H1 (cell line): ENCODE measurements around the gene ALG3. TPM values are rescaled to one million over a fixed set of nuclear protein-coding genes. Genes with fewer than 3 reads are reported as not detected.

Source experiments
- CTCF ChIA-PET: fragments of 300-600 bp; sonication (Branson Sonifier 250); formaldehyde crosslinking; loops from one replicate; lab custom pipeline; 2021; ENCODE audit not compliant: partially characterized antibody; lab: Charles Lee
- POLR2A ChIA-PET: fragments of 300-600 bp; sonication (Branson Sonifier 250); formaldehyde crosslinking; loops from one replicate; lab custom pipeline; 2021; ENCODE audit warnings: inconsistent platforms; ENCODE audit not compliant: partially characterized antibody; lab: Charles Lee
- DNase-seq, 2 experiments: peaks; one replicate each; pipeline versions ENCODE4 v3.0.0 to v3.0.0-alpha.2; 2010 to 2022; ENCODE audit warnings: low spot score in 2 of 2, low read depth in 1 of 2, mixed read lengths in 1 of 2
- FAIRE-seq: peaks from 2 replicates; lab custom pipeline; 2011; peaks lifted over from hg19 to GRCh38; lab: Jason Lieb, UNC
- H2AFZ ChIP-seq: 2 replicates; pipeline ENCODE4 v1.8.1; 2012; ENCODE audit warnings: low read length, inconsistent platforms
- H2AK5ac ChIP-seq: 2 replicates; pipeline ENCODE4 v1.6.1; 2013; ENCODE audit warnings: low read depth, low read length
- H2BK120ac ChIP-seq: replicated peaks from 2 replicates; pipeline ENCODE3; 2013; ENCODE audit warnings: low read depth, low read length, inconsistent platforms
- H2BK12ac ChIP-seq: 2 replicates; pipeline ENCODE4 v1.6.1; 2013; ENCODE audit warnings: low read depth, low read length
- H2BK15ac ChIP-seq: 2 replicates; pipeline ENCODE4 v1.6.1; 2013; ENCODE audit warnings: low read length
- H2BK20ac ChIP-seq: 2 replicates; pipeline ENCODE4 v1.6.1; 2013; ENCODE audit warnings: low read length
- H2BK5ac ChIP-seq: 2 replicates; pipeline ENCODE4 v1.6.1; 2013; ENCODE audit warnings: low read depth, low read length
- H3K14ac ChIP-seq: 2 replicates; pipeline ENCODE4 v1.6.1; 2013; ENCODE audit warnings: inconsistent platforms; ENCODE audit not compliant: insufficient read length
- H3K18ac ChIP-seq: 2 replicates; pipeline ENCODE4 v1.6.1; 2013; ENCODE audit warnings: low read length; ENCODE audit errors: extremely low read depth
- H3K23ac ChIP-seq: 2 replicates; pipeline ENCODE4 v1.6.1; 2013; ENCODE audit warnings: inconsistent platforms; ENCODE audit not compliant: insufficient read length
- H3K23me2 ChIP-seq: 2 replicates; pipeline ENCODE4 v1.6.1; 2013; ENCODE audit warnings: low read depth, low read length
- H3K27ac ChIP-seq: 2 replicates; pipeline ENCODE4 v1.6.1; 2011; ENCODE audit warnings: low read depth, low read length, inconsistent platforms
- H3K27me3 ChIP-seq, 4 experiments: replicated peaks in 1 of 4; 1 replicate in 1 of 4; 2 replicates in 3 of 4; pipeline versions ENCODE4 v1.6.1 to v1.8.1; 2011 to 2013; ENCODE audit warnings: low read length in 3 of 4, mild to moderate bottlenecking in 3 of 4, inconsistent platforms in 2 of 4, mixed read lengths in 2 of 4, moderate library complexity in 1 of 4; ENCODE audit not compliant: control insufficient read depth in 3 of 4, insufficient read depth in 3 of 4; ENCODE audit errors: extremely low read depth in 1 of 4
- H3K36me3 ChIP-seq, 4 experiments: 2 replicates each; pipeline versions ENCODE4 v1.6.1 to v1.8.1; 2011 to 2013; ENCODE audit warnings: mild to moderate bottlenecking in 4 of 4, low read length in 3 of 4, moderate library complexity in 2 of 4, control low read depth in 1 of 4, inconsistent platforms in 1 of 4; ENCODE audit not compliant: insufficient read depth in 4 of 4, control insufficient read depth in 2 of 4
- H3K4ac ChIP-seq: replicated peaks from 2 replicates; pipeline ENCODE3; 2013; ENCODE audit warnings: low read length, low read depth, mixed read lengths, inconsistent platforms; ENCODE audit not compliant: insufficient read length
- H3K4me1 ChIP-seq, 4 experiments: replicated peaks in 1 of 4; 1 replicate in 1 of 4; 2 replicates in 3 of 4; pipeline versions ENCODE4 v1.6.1 to v1.8.1; 2011 to 2013; ENCODE audit warnings: low read length in 3 of 4, inconsistent platforms in 2 of 4, mixed read lengths in 1 of 4; ENCODE audit not compliant: insufficient read depth in 4 of 4, control insufficient read depth in 3 of 4
- H3K4me2 ChIP-seq, 2 experiments: 2 replicates each; pipeline versions ENCODE4 v1.6.1 to v1.8.1; 2011 to 2013; ENCODE audit warnings: low read depth in 2 of 2, low read length in 2 of 2, control low read depth in 1 of 2, inconsistent platforms in 1 of 2, mild to moderate bottlenecking in 1 of 2; ENCODE audit not compliant: insufficient read depth in 1 of 2
- H3K4me3 ChIP-seq, 4 experiments: fragments of 200-600, 300-600 bp in 1 of 4; sonication (generic), shearing (Covaris generic), sonication (Bioruptor Twin) in 1 of 4; 2 replicates each; pipeline versions ENCODE4 v1.5.1 to v1.8.1; 2011 to 2016; ENCODE audit warnings: low read length in 4 of 4, low read depth in 3 of 4, control low read depth in 2 of 4, inconsistent platforms in 2 of 4, mild to moderate bottlenecking in 2 of 4, mixed read lengths in 1 of 4, moderate library complexity in 1 of 4; ENCODE audit not compliant: insufficient read depth in 2 of 4; ENCODE audit errors: extremely low read depth in 1 of 4
- H3K56ac ChIP-seq: replicated peaks from 2 replicates; pipeline ENCODE3; 2013; ENCODE audit warnings: low read depth, mild to moderate bottlenecking, mixed read lengths, low read length, inconsistent platforms; ENCODE audit not compliant: insufficient read length
- H3K79me1 ChIP-seq: 2 replicates; pipeline ENCODE4 v1.6.1; 2013; ENCODE audit warnings: low read depth, low read length, control low read depth
- H3K79me2 ChIP-seq, 2 experiments: 2 replicates each; pipeline versions ENCODE4 v1.6.1 to v1.8.1; 2012 to 2013; ENCODE audit warnings: low read length in 2 of 2, mild to moderate bottlenecking in 2 of 2, inconsistent platforms in 1 of 2; ENCODE audit not compliant: insufficient read depth in 2 of 2, control insufficient read depth in 1 of 2
- H3K9ac ChIP-seq, 4 experiments: replicated peaks in 1 of 4; 1 replicate in 1 of 4; 2 replicates in 3 of 4; pipeline versions ENCODE4 v1.6.1 to v1.8.1; 2011 to 2013; ENCODE audit warnings: low read depth in 3 of 4, low read length in 3 of 4, control low read depth in 2 of 4, mild to moderate bottlenecking in 2 of 4, moderate library complexity in 2 of 4, inconsistent platforms in 1 of 4; ENCODE audit errors: extremely low read depth in 1 of 4
- H3K9me3 ChIP-seq, 2 experiments: 2 replicates each; pipeline versions ENCODE4 v1.6.1 to v1.8.1; 2012 to 2013; ENCODE audit warnings: mild to moderate bottlenecking in 2 of 2, moderate library complexity in 2 of 2, control low read depth in 1 of 2, inconsistent platforms in 1 of 2, low read depth in 1 of 2, low read length in 1 of 2, mixed read lengths in 1 of 2; ENCODE audit not compliant: insufficient read depth in 2 of 2
- H4K20me1 ChIP-seq, 2 experiments: replicated peaks in 1 of 2; 2 replicates each; pipeline versions ENCODE3 to v1.8.1; 2011 to 2013; ENCODE audit warnings: inconsistent platforms in 2 of 2, low read length in 2 of 2, mild to moderate bottlenecking in 1 of 2; ENCODE audit not compliant: insufficient read depth in 2 of 2, control insufficient read depth in 1 of 2
- H4K5ac ChIP-seq: 2 replicates; pipeline ENCODE4 v1.6.1; 2013; ENCODE audit warnings: low read length, low read depth, mixed read lengths, inconsistent platforms; ENCODE audit not compliant: insufficient read length
- H4K8ac ChIP-seq: 2 replicates; pipeline ENCODE4 v1.8.0; 2013; ENCODE audit warnings: mild to moderate bottlenecking, moderate library complexity, low read length, inconsistent platforms; ENCODE audit not compliant: insufficient read depth; ENCODE audit errors: extremely low read depth
- H4K91ac ChIP-seq: replicated peaks from 2 replicates; pipeline ENCODE3; 2013; ENCODE audit warnings: low read length, mixed read lengths, inconsistent platforms; ENCODE audit not compliant: insufficient read length
- ASH2L ChIP-seq: fragments of 200-600, 300-600 bp; sonication (generic); IDR thresholded peaks from one replicate; pipeline ENCODE4 v1.7.1; 2017; ENCODE audit warnings: low read length
- CHD1 ChIP-seq: IDR thresholded peaks from 2 replicates; pipeline ENCODE4 v1.6.1; 2012; ENCODE audit warnings: low read depth, low read length, improper control_type of control experiment
- EP300 ChIP-seq, 2 experiments: IDR thresholded peaks; 1 replicate in 1 of 2; 2 replicates in 1 of 2; pipeline ENCODE4 v1.6.1; 2011 to 2012; ENCODE audit warnings: low read depth in 2 of 2, low read length in 2 of 2, mild to moderate bottlenecking in 2 of 2, borderline replicate concordance in 1 of 2, inconsistent platforms in 1 of 2, moderate library complexity in 1 of 2
- EZH2 ChIP-seq: fragments of 200-600 bp; sonication (generic); IDR thresholded peaks from 2 replicates; pipeline ENCODE4 v1.7.1; 2012; ENCODE audit warnings: low read depth, mild to moderate bottlenecking, moderate library complexity, low read length, inconsistent platforms; ENCODE audit not compliant: severe bottlenecking
- JUN ChIP-seq: IDR thresholded peaks from 2 replicates; pipeline ENCODE4 v1.6.1; 2011; ENCODE audit warnings: low read depth, mild to moderate bottlenecking, improper control_type of control experiment, low read length
- KDM1A ChIP-seq: fragments of 200-600, 300-600 bp; sonication (generic); IDR thresholded peaks from 2 replicates; pipeline ENCODE4 v1.7.1; 2016; ENCODE audit warnings: mild to moderate bottlenecking, low read length, borderline replicate concordance
- KDM4A ChIP-seq: IDR thresholded peaks from one replicate; pipeline ENCODE4 v1.7.1; 2012; ENCODE audit warnings: low read depth, mild to moderate bottlenecking, moderate library complexity, low read length, inconsistent platforms; ENCODE audit not compliant: severe bottlenecking
- PHF8 ChIP-seq: fragments of 200-600 bp; sonication (generic); conservative IDR thresholded peaks from 2 replicates; pipeline ENCODE4 v1.7.1; 2012; ENCODE audit warnings: low read depth, mild to moderate bottlenecking, inconsistent platforms, low read length, moderate library complexity
- SP4 ChIP-seq: IDR thresholded peaks from 2 replicates; pipeline ENCODE4 v1.6.1; 2012; ENCODE audit warnings: low read length, inconsistent platforms
- TAF1 ChIP-seq: IDR thresholded peaks from 2 replicates; pipeline ENCODE4 v1.6.1; 2011; ENCODE audit warnings: mild to moderate bottlenecking, low read depth, low read length
- ZNF274 ChIP-seq: IDR thresholded peaks from 2 replicates; pipeline ENCODE4 v1.7.0; 2012; ENCODE audit warnings: low read length, borderline replicate concordance; ENCODE audit errors: extremely low read depth
- WGBS, 2 experiments: shearing (Covaris generic) in 1 of 2; methylation state at CpG; one replicate each; pipeline versions ENCODE4 v1.1.6 to v1.1.7; 2013 to 2015; ENCODE audit warnings: low lambda C conversion rate in 2 of 2, mixed read lengths in 2 of 2, inconsistent platforms in 1 of 2, low coverage in 1 of 2, missing lambda C conversion rate in 1 of 2; ENCODE audit not compliant: insufficient replicate concordance in 2 of 2, insufficient coverage in 1 of 2, insufficient read length in 1 of 2; ENCODE audit errors: extremely low coverage in 1 of 2, missing lambda C conversion rate in 1 of 2; 5-methylcytosine and 5-hydroxymethylcytosine counted together
- polyA plus RNA-seq, 7 experiments: library from polyadenylated mRNA; depleted of rRNA in 3 of 7; stranded (reverse) in 5 of 7; unstranded in 2 of 7; fragments of >200 nt in 5 of 7; fragments of 200-250 nt in 2 of 7; gene quantifications; 1 replicate in 5 of 7; 2 replicates in 1 of 7; 4 replicates in 1 of 7; pipeline versions ENCODE4 v1.2.1 to v1.2.3, GENCODE V29; 2011 to 2013; ENCODE audit warnings: missing spikeins in 2 of 7, mixed read lengths in 2 of 7
- total RNA-seq: library from RNA; stranded (reverse); fragmentation: NEBNext Ultra II Directional; extraction: Animal tissue kit (Norgen Biotek cat#: 25700); gene quantifications from 2 replicates; pipeline ENCODE4 v1.2.1, GENCODE V29; 2021
- TF ChIP-seq, protein P1 (sequence below): IDR thresholded peaks from 2 replicates; pipeline ENCODE4 v1.6.1; 2011; ENCODE audit warnings: low read depth, mild to moderate bottlenecking, low read length; ENCODE audit not compliant: insufficient read depth

ALG3 gene
- total and polyA plus RNA-seq, 2 of the 8 experiments (the other 6 are each of a cell fraction or from before 2014, with no cell fraction given) = 54.6 to 148 TPM

DNA sequence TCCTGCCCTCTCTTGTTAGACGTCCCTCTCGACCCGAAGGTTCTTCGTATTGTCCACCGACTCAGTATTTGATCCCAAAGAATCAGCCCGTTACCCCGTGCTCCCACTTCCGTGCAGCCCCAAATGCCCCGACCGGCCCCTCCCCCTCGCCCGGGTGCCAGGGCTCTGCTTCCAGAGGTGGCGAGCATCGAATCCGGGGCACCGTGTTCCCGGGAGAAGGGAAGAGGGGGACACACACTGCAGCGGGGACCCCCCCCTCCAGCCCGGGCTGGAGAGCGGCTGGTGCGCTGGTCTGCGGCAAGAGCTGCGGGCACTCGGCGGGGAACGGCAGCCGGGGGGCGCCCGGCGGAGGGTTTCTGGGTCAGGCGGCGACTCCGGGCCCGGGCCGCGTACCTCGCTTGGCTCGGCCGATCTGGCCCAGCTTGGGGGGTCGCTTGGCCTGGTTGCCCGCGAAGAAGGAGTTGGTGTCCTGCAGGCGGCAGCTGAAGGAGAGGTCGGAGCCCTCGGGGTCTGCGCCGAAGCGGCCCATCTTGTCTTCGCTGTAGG is 12.0 kb upstream of the ALG3 start:
- Histone ChIP-seq H3K23ac (no peak overlapping the region), H4K20me1 (peaks cover 13 to 19% of the 10 kb centered on the region in 2 experiments), H2BK12ac (no peak overlapping the region), H4K91ac (no peak overlapping the region), H3K14ac (no peak overlapping the region), H3K9me3 (no peaks in the 10 kb centered on the region), H3K4me1 (peaks cover 0 to 17% (median 8%) of the 10 kb centered on the region in 4 experiments; a peak in 4 of 7 replicates), H2BK15ac (no peak overlapping the region), H3K23me2 (peaks cover 22% of the 10 kb centered on the region), H2AK5ac (no peak overlapping the region), H4K8ac (peak overlapping the region; percentile 38; the same call in 1 of the 2 replicates), H3K9ac (peak overlapping the region in 2 of 4 experiments; percentile 37 to 62; a peak in 4 of 7 replicates), H2BK20ac (no peak overlapping the region), H2BK120ac (no peak overlapping the region), H3K4me2 (peak overlapping the region; percentile 89 to 97), H3K18ac (no peak overlapping the region; the same call in 1 of the 2 replicates), H3K36me3 (no peaks in the 10 kb centered on the region), H3K4me3 (peak overlapping the region; percentile 36 to 84 (median 58)), H3K79me2 (no peaks in the 10 kb centered on the region), H2AFZ (no peak overlapping the region; the same call in 1 of the 2 replicates), H3K79me1 (no peaks in the 10 kb centered on the region), H3K4ac (no peak overlapping the region), H4K5ac (no peak overlapping the region), H3K27ac (no peak overlapping the region), H3K56ac (no peak overlapping the region), H3K27me3 (peaks cover 7 to 50% (median 38%) of the 10 kb centered on the region in 4 experiments), H2BK5ac (no peak overlapping the region)
- ChIA-PET POLR2A (interaction anchor here (0.6 to 3.1 kb wide), 13 partner anchors 11 to 126 kb away, joined by 3 to 9 read pairs (median 6); partner anchors contain the start of genes ABCF3, ALG3, ECE2 and EEF1AKMT4), CTCF (interaction anchor here (0.7 to 14.0 kb wide), 8 partner anchors 11 to 356 kb away, joined by 3 to 136 read pairs (median 4); partner anchors contain the start of genes EEF1AKMT4 and VWA5B2)
- DNase-seq (peak in 1 of 2 experiments; percentile 79), FAIRE-seq (no peak)
- WGBS, 2 experiments = 1% methylated on average over 37 of the region's 49 CpGs; no CpG with 5 or more reads in 1 of the 2 experiments
- no peak for TF ChIP-seq EP300 (IDR thresholded peaks at IDR 0.05; ENCODE audit: borderline replicate concordance in 1 of 2, low read depth in 2 of 2, low read length in 2 of 2)
- TF ChIP-seq JUN = no peak
- 0 out of 2 replicates have a peak, but pooled peaks have one; percentile 31 for TF ChIP-seq PHF8
- TF ChIP-seq EZH2 = peak; percentile 67
- TF ChIP-seq, protein P1, sequence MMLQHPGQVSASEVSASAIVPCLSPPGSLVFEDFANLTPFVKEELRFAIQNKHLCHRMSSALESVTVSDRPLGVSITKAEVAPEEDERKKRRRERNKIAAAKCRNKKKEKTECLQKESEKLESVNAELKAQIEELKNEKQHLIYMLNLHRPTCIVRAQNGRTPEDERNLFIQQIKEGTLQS = no peak
- no peak for TF ChIP-seq ZNF274
- no peak for TF ChIP-seq CHD1
- TF ChIP-seq ASH2L = peak; percentile 37
- TF ChIP-seq SP4 = no peak
- TF ChIP-seq KDM1A = no peak
- TF ChIP-seq KDM4A = peak; percentile 47
- no peak for TF ChIP-seq TAF1
